GM12878 (cell line): ENCODE results near the gene SSBP3.

Experiments used
- BACH1 ChIP-seq: fragments of 450-650 bp; IDR thresholded peaks from 2 replicates; pipeline ENCODE4 v1.6.1; 2017; ENCODE audit warnings: mild to moderate bottlenecking, borderline replicate concordance
- CEBPB ChIP-seq, 2 experiments: fragments of 150-350 bp in 1 of 2; IDR thresholded peaks; 2 replicates each; pipeline ENCODE4 v1.6.1; 2012 to 2014; ENCODE audit warnings: low read depth in 2 of 2, low read length in 2 of 2, borderline replicate concordance in 1 of 2, inconsistent platforms in 1 of 2
- CTCF ChIP-seq, 3 experiments: IDR thresholded peaks in 2 of 3; conservative IDR thresholded peaks in 1 of 3; 2 replicates each; pipeline ENCODE4 v1.5.1; 2011; ENCODE audit warnings: low read depth in 3 of 3, low read length in 3 of 3, mild to moderate bottlenecking in 3 of 3, control low read depth in 2 of 3, moderate library complexity in 2 of 3, inconsistent platforms in 1 of 3, mixed read lengths in 1 of 3; ENCODE audit not compliant: control insufficient read depth in 2 of 3, insufficient read depth in 1 of 3; ENCODE audit errors: extremely low read depth in 1 of 3
- EGR1 ChIP-seq, 2 experiments: IDR thresholded peaks; 1 replicate in 1 of 2; 2 replicates in 1 of 2; pipeline ENCODE4 v1.6.1; 2011 to 2012; ENCODE audit warnings: low read depth in 2 of 2, low read length in 2 of 2, borderline replicate concordance in 1 of 2, mild to moderate bottlenecking in 1 of 2, moderate library complexity in 1 of 2
- EP300 ChIP-seq, 2 experiments: fragments of 150-350 bp in 1 of 2; IDR thresholded peaks; 2 replicates each; pipeline ENCODE4 v1.6.1; 2011 to 2012; ENCODE audit warnings: low read depth in 2 of 2, low read length in 2 of 2, borderline replicate concordance in 1 of 2, improper control_type of control experiment in 1 of 2, inconsistent platforms in 1 of 2; ENCODE audit not compliant: control insufficient read depth in 1 of 2
- ETV6 ChIP-seq, 2 experiments: fragments of 450-650 bp in 1 of 2; IDR thresholded peaks in 1 of 2; conservative IDR thresholded peaks in 1 of 2; 2 replicates each; pipeline ENCODE4 v1.6.1; 2014; ENCODE audit warnings: antibody characterized with exemption in 1 of 2, borderline replicate concordance in 1 of 2, low read depth in 1 of 2, mild to moderate bottlenecking in 1 of 2, moderate library complexity in 1 of 2
- EZH2 ChIP-seq: IDR thresholded peaks from 2 replicates; pipeline ENCODE4 v1.6.1; 2012; ENCODE audit warnings: low read depth, mild to moderate bottlenecking, control low read depth, inconsistent platforms, low read length, borderline replicate concordance; ENCODE audit not compliant: control insufficient read depth
- FOXM1 ChIP-seq: IDR thresholded peaks from 2 replicates; pipeline ENCODE4 v1.6.1; 2012; ENCODE audit warnings: low read depth, mild to moderate bottlenecking, inconsistent platforms, low read length, moderate library complexity
- JUNB ChIP-seq: IDR thresholded peaks from 2 replicates; pipeline ENCODE4 v1.6.1; 2016; ENCODE audit warnings: antibody characterized with exemption, mild to moderate bottlenecking
- MTA2 ChIP-seq: fragments of 450-650 bp; IDR thresholded peaks from 2 replicates; pipeline ENCODE4 v1.6.1; 2016; ENCODE audit warnings: low read depth, mild to moderate bottlenecking, moderate library complexity
- PAX5 ChIP-seq: IDR thresholded peaks from 2 replicates; pipeline ENCODE4 v1.6.1; 2011; ENCODE audit warnings: low read depth, low read length, borderline replicate concordance
- POLR2A ChIP-seq: IDR thresholded peaks from 2 replicates; pipeline ENCODE4 v1.6.1; 2011; ENCODE audit warnings: low read depth, mild to moderate bottlenecking, low read length
- WRNIP1 ChIP-seq: IDR thresholded peaks from 2 replicates; pipeline ENCODE4 v1.6.1; 2011; ENCODE audit warnings: low read depth, low read length, improper control_type of control experiment, borderline replicate concordance
- ZNF274 ChIP-seq: IDR thresholded peaks from one replicate; pipeline ENCODE4 v1.8.0; 2011; ENCODE audit not compliant: insufficient read length, insufficient read depth

- TF ChIP-seq EP300 (IDR thresholded peaks at IDR 0.05; ENCODE audit: borderline replicate concordance in 1 of 2, control insufficient read depth in 1 of 2, low read depth in 2 of 2, low read length in 2 of 2) (no peak), POLR2A (no peak), MTA2 (no peak), ETV6 (conservative IDR thresholded peaks at IDR 0.05 in 1 of 2, IDR thresholded peaks at IDR 0.05 in 1 of 2; ENCODE audit: borderline replicate concordance in 1 of 2, low read depth in 1 of 2) (no peak), EGR1 (IDR thresholded peaks at IDR 0.05; ENCODE audit: borderline replicate concordance in 1 of 2, low read depth in 2 of 2, low read length in 2 of 2) (no peak), JUNB (no peak), EZH2 (no peak), WRNIP1 (no peak), FOXM1 (no peak), CTCF (IDR thresholded peaks at IDR 0.05 in 2 of 3, conservative IDR thresholded peaks at IDR 0.05 in 1 of 3; ENCODE audit: control insufficient read depth in 2 of 3, extremely low read depth in 1 of 3, insufficient read depth in 1 of 3, low read depth in 3 of 3, low read length in 3 of 3) (no peak), BACH1 (no peak), CEBPB (IDR thresholded peaks at IDR 0.05; ENCODE audit: borderline replicate concordance in 1 of 2, low read depth in 2 of 2, low read length in 2 of 2) (no peak), ZNF274 (no peak), PAX5 (no peak)
Observed at GRCh38 chr1:54339126-54339525, 67.1 kb downstream of the SSBP3 start.
